Lung (tissue), 12 donors: ENCODE results near the gene DUSP28. TPM values are rescaled to one million over a fixed set of nuclear protein-coding genes. Genes with fewer than 3 reads are reported as not detected.
"Not testable (repeated sequence)": the region's sequence is repeated elsewhere in the genome, so short reads cannot be mapped to it uniquely, and the experiment has no call there.

Source experiments
- ATAC-seq: fragments of 200-7000 bp; cut with Tn5 transposase; one replicate; pipeline ENCODE4 v1.9.1; 2020; ENCODE audit warnings: moderate number of reproducible peaks; ENCODE audit not compliant: insufficient read depth, low FRiP score
- DNase-seq, 3 donors: peaks; one replicate each; pipeline ENCODE4 v3.0.0-alpha.2; 2013 to 2017
- H3K27ac ChIP-seq, 2 donors: one replicate each; pipeline ENCODE4 v1.5.1; 2013; ENCODE audit warnings: mild to moderate bottlenecking in 2 of 2, moderate library complexity in 2 of 2, control low read depth in 1 of 2, inconsistent platforms in 1 of 2, low read depth in 1 of 2, low read length in 1 of 2
- H3K27me3 ChIP-seq, 3 donors: one replicate each; pipeline ENCODE4 v1.5.1; 2013; ENCODE audit warnings: low read length in 2 of 3; ENCODE audit not compliant: control insufficient read depth in 3 of 3, insufficient read depth in 3 of 3
- H3K36me3 ChIP-seq, 4 donors: one replicate each; pipeline ENCODE4 v1.5.1; 2013; ENCODE audit warnings: low read length in 4 of 4, mild to moderate bottlenecking in 1 of 4, moderate library complexity in 1 of 4; ENCODE audit not compliant: control insufficient read depth in 4 of 4, insufficient read depth in 4 of 4
- H3K4me1 ChIP-seq, 5 donors: one replicate each; pipeline ENCODE4 v1.5.1; 2013; ENCODE audit warnings: low read length in 5 of 5, mild to moderate bottlenecking in 2 of 5, moderate library complexity in 1 of 5; ENCODE audit not compliant: control insufficient read depth in 5 of 5, insufficient read depth in 5 of 5
- H3K4me3 ChIP-seq: one replicate; pipeline ENCODE4 v1.5.1; 2013; ENCODE audit warnings: mild to moderate bottlenecking, control low read depth, moderate library complexity
- H3K9ac ChIP-seq, 2 donors: one replicate each; pipeline ENCODE4 v1.5.1; 2013; ENCODE audit warnings: low read length in 2 of 2, control low read depth in 1 of 2; ENCODE audit not compliant: insufficient read depth in 1 of 2
- H3K9me3 ChIP-seq, 4 donors: one replicate each; pipeline ENCODE4 v1.5.1; 2013; ENCODE audit warnings: low read length in 3 of 4, mild to moderate bottlenecking in 1 of 4, moderate library complexity in 1 of 4; ENCODE audit not compliant: control insufficient read depth in 4 of 4, insufficient read depth in 3 of 4
- WGBS, 2 donors: extraction: QIAGEN DNeasy Blood & Tissue Kit; methylation state at CpG; one replicate each; pipeline ENCODE4 v1.1.7; 2013; 5-methylcytosine and 5-hydroxymethylcytosine counted together
- polyA plus RNA-seq, 2 donors: library from polyadenylated mRNA; stranded (reverse); fragments of 200-250 nt; gene quantifications; one replicate each; pipeline ENCODE4 v1.2.1, GENCODE V29; 2013
- total RNA-seq, 2 donors: library from RNA; depleted of rRNA in 1 of 2; stranded (reverse); fragments of >200 nt in 1 of 2; gene quantifications; one replicate each; pipeline ENCODE4 v1.2.1, GENCODE V29; 2014 to 2021
- TF ChIP-seq, protein P1 (sequence below): IDR thresholded peaks from 2 replicates; pipeline ENCODE4 v1.5.1; 2012; ENCODE audit warnings: mild to moderate bottlenecking; ENCODE audit errors: control extremely low read depth, extremely low read depth
- donor health status: control.
- donor health status: control.
- donor health status: Bipolar disorder and iron deficiency.
- donor health status: healthy.
- donor health status: DM: yes; HTN: yes; CAD: no.

The DUSP28 gene
- total and polyA plus RNA-seq, 4 donors: 2.8 to 7.7 (median 5.2) TPM

GRCh38 chr2:240519396-240520129 is 40.6 kb upstream of the DUSP28 start:
- peaks cover 0 to 13% (median 3%) of the 10 kb centered on the region in 5 donors for H3K4me1 ChIP-seq
- no peak overlapping the region for H3K4me3 ChIP-seq
- H3K36me3 ChIP-seq: peaks cover 0 to 10% (median 0%) of the 10 kb centered on the region in 4 donors
- DNase-seq: peak in 2 of 3 donors; percentile 27 to 34
- peaks cover 0 to 11% (median 5%) of the 10 kb centered on the region in 3 donors for H3K27me3 ChIP-seq
- H3K9me3 ChIP-seq: peaks cover 0 to 4% (median 0%) of the 10 kb centered on the region in 4 donors
- WGBS, 2 donors: 53 to 57% methylated on average over 25 of the region's 25 CpGs
- TF ChIP-seq, protein P1, sequence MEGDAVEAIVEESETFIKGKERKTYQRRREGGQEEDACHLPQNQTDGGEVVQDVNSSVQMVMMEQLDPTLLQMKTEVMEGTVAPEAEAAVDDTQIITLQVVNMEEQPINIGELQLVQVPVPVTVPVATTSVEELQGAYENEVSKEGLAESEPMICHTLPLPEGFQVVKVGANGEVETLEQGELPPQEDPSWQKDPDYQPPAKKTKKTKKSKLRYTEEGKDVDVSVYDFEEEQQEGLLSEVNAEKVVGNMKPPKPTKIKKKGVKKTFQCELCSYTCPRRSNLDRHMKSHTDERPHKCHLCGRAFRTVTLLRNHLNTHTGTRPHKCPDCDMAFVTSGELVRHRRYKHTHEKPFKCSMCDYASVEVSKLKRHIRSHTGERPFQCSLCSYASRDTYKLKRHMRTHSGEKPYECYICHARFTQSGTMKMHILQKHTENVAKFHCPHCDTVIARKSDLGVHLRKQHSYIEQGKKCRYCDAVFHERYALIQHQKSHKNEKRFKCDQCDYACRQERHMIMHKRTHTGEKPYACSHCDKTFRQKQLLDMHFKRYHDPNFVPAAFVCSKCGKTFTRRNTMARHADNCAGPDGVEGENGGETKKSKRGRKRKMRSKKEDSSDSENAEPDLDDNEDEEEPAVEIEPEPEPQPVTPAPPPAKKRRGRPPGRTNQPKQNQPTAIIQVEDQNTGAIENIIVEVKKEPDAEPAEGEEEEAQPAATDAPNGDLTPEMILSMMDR: no peak
- no peak overlapping the region for H3K27ac ChIP-seq
- no peak for ATAC-seq
- peak overlapping the region in 1 of 2 donors; percentile 23 for H3K9ac ChIP-seq

DNA sequence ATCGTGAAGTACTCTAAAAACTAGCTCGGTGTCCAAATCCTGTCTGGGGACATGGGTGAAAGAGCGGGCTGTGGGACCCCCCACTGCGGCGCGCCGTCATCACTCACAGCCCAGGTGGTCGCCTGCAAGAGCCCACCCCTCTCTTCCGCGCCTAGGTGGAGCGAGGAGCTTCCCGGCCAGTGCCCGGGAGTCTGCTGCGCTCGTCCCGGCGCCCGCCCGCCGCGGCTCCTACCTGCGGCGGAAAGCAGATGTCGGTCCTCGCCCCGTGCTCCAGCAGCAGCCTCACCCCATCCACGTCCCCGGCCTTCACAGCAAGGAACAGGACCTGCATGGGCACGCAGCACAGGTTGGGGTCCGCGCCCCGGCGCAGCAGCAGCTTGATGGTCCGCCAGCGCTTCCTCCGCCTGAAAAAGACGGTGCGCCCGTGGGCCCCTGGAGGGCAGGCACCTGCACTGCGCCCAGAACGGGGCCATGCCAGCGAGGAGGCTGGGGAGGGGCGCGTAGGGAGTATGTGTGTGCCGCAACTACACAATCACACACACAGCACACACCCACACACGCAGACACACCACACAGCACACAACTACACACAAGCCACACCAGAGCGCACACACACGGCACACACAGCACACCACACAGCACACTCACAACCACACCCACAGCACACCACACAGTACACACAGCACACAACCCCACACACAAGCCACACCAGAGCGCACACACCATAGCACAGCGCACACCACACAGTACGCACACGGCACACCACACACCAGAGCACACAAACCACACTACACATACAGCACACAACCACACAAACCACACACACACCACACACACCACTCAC is 39.8 kb upstream of the DUSP28 start:
- H3K9me3 ChIP-seq: peaks cover 0 to 8% (median under 1%) of the 10 kb centered on the region in 4 donors
- H3K9ac ChIP-seq: no peak overlapping the region
- H3K36me3 ChIP-seq: peaks cover 0 to 10% (median 1%) of the 10 kb centered on the region in 4 donors
- H3K4me1 ChIP-seq: peaks cover 0 to 13% (median 3%) of the 10 kb centered on the region in 5 donors
- no peak overlapping the region for H3K4me3 ChIP-seq
- ATAC-seq (no peak), DNase-seq (no peak)
- TF ChIP-seq, protein P1: no peak
- H3K27ac ChIP-seq: no peak overlapping the region
- WGBS, 2 donors: 34 to 35% methylated on average over 48 to 52 of the region's 52 CpGs
- peaks cover 0 to 11% (median 5%) of the 10 kb centered on the region in 3 donors for H3K27me3 ChIP-seq

GRCh38 chr2:240520974-240521350 is 39.2 kb upstream of the DUSP28 start:
- Histone ChIP-seq H3K4me1 (peaks cover 0 to 13% (median 3%) of the 10 kb centered on the region in 5 donors), H3K27ac (no peak overlapping the region), H3K27me3 (peaks cover 0 to 11% (median 5%) of the 10 kb centered on the region in 3 donors), H3K36me3 (peaks cover 0 to 11% (median 6%) of the 10 kb centered on the region in 4 donors), H3K9ac (no peak overlapping the region), H3K4me3 (no peak overlapping the region), H3K9me3 (peaks cover 0 to 8% (median under 1%) of the 10 kb centered on the region in 4 donors)
- TF ChIP-seq, protein P1: no peak
- DNase-seq (no peak), ATAC-seq (no peak)
- WGBS, 2 donors: 93 to 95% methylated on average over 12 of the region's 12 CpGs

DNA sequence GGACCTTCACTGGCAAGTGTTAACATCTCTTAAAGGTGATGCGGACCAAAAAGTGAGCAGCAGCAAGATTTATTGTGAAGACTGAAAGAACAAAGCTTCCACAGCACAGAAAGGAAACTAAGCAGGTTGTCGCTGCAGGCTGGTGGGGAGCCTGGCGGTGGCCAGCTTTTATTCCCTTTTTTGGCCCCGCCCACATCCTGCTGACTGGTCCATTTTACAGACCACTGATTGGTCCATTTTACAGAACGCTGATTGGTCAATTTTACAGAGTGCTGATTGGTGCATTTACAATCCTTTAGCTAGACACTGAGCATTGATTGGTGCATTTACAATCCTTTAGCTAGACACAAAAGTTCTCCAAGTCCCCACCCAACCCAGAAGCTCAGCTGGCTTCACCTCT is 38.3 kb upstream of the DUSP28 start:
- H3K9me3 ChIP-seq, H3K9ac ChIP-seq, ATAC-seq, H3K27ac ChIP-seq, H3K4me3 ChIP-seq, DNase-seq: not testable (repeated sequence)
- Histone ChIP-seq H3K4me1 (peaks cover 0 to 13% (median 3%) of the 10 kb centered on the region in 5 donors), H3K27me3 (peaks cover 0 to 11% (median 5%) of the 10 kb centered on the region in 3 donors), H3K36me3 (peaks cover 0 to 12% (median 7%) of the 10 kb centered on the region in 4 donors)
- 92 to 95% methylated on average over 5 of the region's 5 CpGs for WGBS, 2 donors
